COLO668 (cell line): ENCODE measurements around the gene ITPR2.

Source experiments
- DNase-seq: peaks from one replicate; lab custom pipeline; 2025; ENCODE audit not compliant: unreplicated experiment; lab: John Stamatoyannopoulos, UW

The ITPR2 gene

GRCh38 chr12:26825459-26826016 is 7.5 kb downstream of the ITPR2 start:
- DNase-seq: no peak

DNA sequence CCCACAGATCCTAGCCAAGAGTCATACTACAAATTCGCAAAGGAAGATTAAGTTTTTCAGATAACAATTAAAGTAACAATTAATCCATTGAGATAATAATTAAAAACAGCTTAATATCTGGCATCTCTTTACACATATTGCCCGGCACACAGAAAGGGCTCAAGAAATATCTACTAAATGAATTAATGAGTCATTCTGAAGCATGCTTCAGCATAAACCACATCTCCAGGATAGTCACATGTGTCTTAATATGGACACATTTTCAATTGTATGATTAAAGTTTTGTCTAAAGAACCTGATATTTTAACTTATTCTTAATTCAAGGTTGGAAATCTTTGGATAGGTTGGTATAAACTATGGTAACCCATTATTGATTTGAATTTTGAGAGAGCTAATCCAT is 9.6 kb downstream of the ITPR2 start:
- no peak for DNase-seq

DNA sequence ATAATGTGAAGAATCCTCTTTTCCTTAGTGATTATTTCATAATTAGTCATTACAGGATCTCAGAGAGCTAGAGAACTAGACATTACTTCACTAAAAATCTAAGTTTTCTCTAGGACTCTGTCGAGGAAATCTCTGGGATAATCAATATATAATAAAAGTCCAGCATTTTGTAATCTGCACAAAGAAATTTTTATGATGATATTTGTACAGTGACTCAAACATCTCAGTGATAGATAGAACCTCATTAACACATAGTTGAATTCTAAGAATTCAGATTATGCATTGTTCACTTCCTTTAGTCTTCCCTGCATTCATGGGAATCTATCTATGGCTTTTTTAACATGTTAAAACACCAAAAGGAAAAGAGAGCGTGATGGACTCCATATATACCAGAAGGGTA is 11.0 kb downstream of the ITPR2 start:
- DNase-seq: no peak

- no peak for DNase-seq
Observed at GRCh38 chr12:26821212-26821701, 11.7 kb downstream of the ITPR2 start.

- no peak for DNase-seq
Observed at GRCh38 chr12:26818636-26819035, 14.4 kb downstream of the ITPR2 start.

GRCh38 chr12:26818201-26818600 is 14.8 kb downstream of the ITPR2 start:
- DNase-seq: no peak

- DNase-seq: no peak
Observed at GRCh38 chr12:26817183-26817591, 15.8 kb downstream of the ITPR2 start.

DNA sequence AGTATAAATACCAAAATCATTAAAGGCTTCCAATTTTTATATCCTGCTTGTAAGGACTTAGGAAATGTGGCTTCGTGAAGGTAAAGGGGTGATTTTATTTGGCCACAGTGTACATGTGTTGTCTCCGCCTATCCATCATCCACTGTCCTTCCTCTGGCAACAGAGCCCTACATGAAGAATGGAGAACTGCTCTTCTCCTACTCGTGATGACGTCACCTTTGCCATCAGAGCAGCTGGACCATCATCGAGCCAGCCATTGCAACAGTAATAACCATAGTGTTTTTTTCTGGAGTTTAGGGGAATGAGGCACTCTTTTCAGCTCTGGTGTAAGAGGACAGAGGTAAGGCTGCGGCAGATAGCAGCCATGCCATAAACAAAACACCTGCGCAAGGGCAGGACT is 19.2 kb downstream of the ITPR2 start:
- no peak for DNase-seq

- no peak for DNase-seq
Observed at GRCh38 chr12:26810330-26810729, 22.7 kb downstream of the ITPR2 start.

DNA sequence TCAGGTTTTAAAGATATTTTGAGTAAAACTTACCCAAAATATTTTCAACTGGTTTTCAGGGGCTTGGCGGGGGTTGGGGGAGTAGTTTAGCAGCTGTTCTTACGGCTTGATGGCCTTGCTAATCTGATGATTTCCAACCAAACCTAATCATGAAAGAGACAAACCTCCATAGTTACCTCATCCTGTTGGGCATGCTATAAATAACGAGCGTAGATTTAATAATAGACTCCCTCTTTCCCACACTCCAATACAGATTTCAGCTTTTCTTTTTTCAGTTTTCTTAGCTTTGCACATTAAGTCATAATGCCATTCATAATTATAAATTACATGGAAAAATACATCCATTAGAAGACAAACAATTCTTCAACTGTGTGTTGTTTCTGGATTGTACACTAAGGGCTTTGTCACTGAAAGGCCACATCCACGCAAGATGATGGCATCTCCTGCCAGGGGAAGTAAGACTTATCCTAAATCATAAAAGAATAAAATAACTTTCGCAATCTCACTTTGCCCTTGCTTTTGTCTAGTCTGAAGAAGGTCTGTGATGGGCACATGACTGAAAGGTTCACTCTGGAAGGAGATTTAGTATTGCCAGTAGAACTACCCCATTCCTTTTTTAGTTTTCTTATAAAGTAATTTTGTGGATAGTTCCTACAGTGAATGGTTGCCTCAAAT is 23.2 kb downstream of the ITPR2 start:
- no peak for DNase-seq

GRCh38 chr12:26808766-26809476 is 24.1 kb downstream of the ITPR2 start:
- DNase-seq: no peak

- no peak for DNase-seq
Observed at GRCh38 chr12:26807292-26807691, 25.7 kb downstream of the ITPR2 start.

DNA sequence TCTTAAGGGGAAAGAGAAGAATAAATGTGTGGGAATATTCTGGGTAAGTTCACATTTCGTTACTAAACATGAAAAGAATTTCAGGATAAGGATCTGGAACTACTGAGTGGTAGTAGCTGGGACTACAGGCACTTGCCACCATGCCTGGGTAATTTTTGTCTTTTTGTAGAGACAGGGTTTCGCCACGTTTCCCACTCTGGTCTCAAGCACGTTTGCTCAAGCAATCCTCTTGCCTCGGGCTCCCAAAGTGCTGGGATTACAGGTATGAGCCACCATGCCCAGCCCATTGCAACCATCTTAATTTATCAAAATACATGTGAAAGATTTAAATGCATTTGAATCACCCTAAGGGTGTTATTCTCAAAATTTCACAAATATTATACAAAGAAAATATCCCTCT is 26.4 kb downstream of the ITPR2 start:
- no peak for DNase-seq

DNA sequence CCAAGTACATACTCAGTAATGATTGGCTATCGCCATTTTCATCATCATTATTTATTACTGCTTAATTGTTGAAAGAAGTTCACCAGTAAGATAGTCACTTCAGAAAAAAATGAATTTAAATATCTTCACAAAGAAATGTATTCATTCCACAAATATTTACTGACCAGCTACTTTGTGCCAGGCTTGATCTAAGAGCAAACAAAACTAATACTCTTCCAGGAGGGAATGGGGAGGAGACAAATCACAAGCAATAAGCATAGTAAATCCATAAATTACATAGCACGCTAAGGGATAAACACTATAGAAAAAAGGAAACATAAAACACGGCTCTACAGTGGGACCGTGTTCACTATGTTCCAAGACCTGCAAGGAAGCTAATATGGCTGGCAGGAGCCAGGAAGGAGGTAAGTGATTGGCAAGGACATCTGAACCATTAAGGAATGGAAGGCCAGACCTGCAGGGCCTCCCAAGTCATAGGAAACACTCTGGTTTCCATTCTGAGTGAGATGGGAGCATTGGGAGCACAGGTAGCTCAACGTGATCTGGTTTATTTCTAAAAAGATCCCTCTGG is 27.5 kb downstream of the ITPR2 start:
- DNase-seq: no peak

GRCh38 chr12:26803552-26803951 is 29.4 kb downstream of the ITPR2 start:
- DNase-seq: no peak

DNA sequence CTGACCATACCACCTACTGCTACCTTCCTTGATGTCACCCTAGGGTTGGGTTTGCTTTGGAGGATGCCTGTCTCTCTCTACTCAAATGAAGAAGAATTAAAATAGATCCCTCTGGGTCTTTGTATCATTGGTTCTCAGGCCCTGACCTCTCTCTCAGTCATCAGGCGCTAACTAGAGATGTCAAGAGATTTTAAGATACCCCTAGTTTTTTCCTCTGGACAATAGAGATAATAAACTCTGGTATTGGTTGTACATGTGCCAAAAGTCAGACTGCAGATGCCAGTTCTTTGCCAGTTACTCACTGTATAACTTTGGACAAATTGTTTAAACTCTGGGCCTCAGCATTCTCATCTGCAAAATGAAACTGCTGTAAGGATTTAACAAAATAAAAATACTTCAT is 31.5 kb downstream of the ITPR2 start:
- no peak for DNase-seq

DNA sequence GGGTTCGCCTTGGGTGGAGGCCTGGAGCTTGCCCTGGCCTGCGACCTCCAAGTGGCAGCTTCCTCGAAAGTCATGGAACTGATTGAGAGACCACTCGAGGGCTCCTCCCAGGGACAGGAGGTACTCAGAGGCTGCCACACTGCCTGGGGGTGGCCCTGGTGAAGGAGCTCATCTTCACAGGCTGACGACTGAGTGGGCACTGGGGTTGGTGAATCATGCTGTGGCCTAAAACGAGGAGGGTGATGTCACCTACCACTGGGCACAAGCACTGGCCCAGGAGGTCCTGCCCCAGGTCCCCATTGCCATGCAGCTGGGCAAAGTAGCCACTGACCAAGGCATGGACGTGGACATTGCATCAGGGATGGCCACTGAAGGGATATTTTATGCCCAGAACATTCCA is 32.1 kb downstream of the ITPR2 start:
- DNase-seq: no peak

DNA sequence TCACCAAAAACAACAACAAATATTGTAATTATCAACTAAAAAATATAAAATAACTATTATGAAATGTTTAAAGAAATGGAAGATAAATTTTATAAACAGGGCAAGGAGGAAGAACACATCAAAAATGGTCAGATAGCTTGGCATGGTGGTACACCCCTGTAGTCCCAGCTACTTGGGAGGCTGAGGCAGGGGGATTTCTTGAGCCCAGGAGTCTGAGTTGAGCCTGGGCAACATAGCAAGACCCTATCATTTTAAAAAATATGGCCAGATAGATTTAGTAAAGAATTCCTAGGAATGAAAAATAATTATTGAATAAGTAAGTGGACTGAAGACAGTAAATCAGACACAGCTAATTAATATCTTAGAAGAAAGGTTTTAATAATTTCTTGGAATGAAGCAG is 32.6 kb downstream of the ITPR2 start:
- DNase-seq: no peak

- no peak for DNase-seq
Observed at GRCh38 chr12:26799741-26800140, 33.3 kb downstream of the ITPR2 start.

DNA sequence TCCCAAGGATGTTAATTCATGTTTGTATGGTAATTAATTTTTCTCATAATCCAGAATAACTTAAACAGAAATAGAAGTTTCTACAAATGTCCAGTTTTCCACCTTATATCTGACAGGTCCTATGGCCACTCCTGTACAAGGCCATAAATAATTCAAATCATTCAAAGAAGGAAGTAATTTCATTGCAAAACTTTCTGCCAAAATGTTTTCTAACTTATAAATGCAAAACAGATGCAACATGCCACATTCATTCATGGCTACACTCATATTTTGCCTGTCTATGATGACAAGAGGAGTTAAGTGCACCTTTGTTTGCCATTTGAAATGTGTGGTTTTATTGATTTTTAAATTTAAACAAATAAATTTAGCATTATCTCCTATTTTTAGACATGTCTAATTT is 34.4 kb downstream of the ITPR2 start:
- no peak for DNase-seq

GRCh38 chr12:26798023-26798422 is 35.0 kb downstream of the ITPR2 start:
- DNase-seq: no peak

- DNase-seq: peak; percentile 16
Observed at GRCh38 chr12:26795910-26796309, 37.1 kb downstream of the ITPR2 start.
